HG02759 (cell line): ENCODE measurements around the gene PXDN.

Source experiments
- ATAC-seq: cut with Tn5 transposase; IDR thresholded peaks from one replicate; pipeline ENCODE4 v1.9.1; 2021; ENCODE audit warnings: mild to moderate bottlenecking, moderate library complexity; ENCODE audit not compliant: unreplicated experiment

PXDN gene

DNA sequence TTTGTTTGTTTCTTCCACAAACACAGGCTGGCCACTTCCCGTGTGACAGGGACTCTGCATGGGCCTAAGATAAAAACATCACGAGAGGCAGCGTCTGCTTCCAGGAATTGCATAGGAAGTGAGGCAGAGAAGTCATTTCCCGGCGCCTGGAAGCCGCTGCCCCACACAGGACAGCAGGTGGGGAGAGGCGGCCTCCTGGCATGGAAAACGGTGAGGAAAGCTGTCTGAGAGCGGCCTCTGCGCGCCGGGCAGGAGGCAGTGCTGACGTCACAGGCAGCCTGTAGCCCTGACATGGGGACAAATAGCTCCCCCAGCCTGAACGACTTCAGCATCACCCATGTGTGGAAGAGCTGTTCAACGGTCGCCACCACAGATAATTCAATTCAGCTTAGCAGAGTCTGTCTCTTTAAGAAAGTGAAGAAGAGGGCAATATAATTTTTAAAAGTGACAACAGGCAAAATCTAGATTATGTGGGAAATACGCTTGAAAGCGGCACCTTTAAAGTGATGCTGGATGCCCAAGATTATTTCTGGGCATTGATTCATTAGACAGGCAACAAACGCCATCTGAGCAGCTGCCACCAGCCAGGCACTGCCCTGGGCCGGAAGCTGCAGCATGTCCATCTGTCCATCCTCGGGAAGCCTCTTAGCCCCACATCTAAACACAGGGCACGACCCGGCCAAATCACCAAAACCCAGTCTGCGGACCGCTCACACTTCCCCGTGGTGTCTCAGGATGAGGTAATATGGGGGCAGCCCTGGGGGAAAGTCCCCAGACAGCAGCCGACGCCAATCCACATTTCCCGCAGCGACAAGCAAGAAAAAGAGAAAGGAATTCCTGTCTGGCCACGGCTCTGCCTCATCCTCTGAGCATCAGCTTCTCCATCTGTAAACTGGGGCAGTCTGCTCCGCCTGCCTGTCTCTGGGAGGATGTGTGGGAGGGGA lies 138.9 kb downstream of the PXDN start:
- no peak for ATAC-seq

DNA sequence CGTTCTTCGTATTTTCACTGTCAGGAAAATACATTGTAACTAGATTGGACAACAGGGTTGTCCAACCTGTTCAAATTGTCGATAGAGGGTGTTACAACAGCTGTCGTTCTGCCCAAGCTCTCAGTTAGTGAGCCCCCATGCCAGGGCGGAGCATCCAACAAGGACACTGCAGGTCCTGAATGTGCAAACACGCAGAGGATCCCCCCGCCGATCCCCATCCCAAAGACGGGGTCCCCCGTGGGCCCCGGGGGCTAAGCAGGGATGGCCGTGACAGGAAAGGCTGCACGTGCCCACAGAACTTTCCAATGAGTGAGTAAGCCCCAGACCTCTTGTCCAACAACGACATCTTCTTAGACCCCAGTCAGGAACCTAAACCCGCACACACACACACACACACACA lies 140.8 kb downstream of the PXDN start:
- no peak for ATAC-seq

DNA sequence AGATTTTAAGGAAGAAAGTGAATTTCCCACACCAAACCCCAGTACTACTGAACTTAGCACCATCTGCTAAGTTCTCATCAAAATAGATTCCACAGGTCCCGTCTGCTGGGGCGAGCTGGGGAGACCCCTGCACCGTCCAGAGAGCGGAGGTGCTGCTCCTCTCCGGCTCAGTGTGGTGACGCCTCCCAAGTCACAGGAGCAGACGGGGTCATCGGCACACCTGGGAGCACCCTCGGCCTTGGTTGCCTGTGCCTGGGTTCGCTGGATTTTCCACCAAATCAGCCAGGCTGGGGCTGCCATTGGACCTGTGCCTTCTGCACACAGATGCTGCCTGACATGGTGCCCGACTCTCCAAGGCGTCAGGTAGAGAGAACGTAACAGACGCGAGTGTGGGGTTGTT lies 141.3 kb downstream of the PXDN start:
- ATAC-seq = no peak

DNA sequence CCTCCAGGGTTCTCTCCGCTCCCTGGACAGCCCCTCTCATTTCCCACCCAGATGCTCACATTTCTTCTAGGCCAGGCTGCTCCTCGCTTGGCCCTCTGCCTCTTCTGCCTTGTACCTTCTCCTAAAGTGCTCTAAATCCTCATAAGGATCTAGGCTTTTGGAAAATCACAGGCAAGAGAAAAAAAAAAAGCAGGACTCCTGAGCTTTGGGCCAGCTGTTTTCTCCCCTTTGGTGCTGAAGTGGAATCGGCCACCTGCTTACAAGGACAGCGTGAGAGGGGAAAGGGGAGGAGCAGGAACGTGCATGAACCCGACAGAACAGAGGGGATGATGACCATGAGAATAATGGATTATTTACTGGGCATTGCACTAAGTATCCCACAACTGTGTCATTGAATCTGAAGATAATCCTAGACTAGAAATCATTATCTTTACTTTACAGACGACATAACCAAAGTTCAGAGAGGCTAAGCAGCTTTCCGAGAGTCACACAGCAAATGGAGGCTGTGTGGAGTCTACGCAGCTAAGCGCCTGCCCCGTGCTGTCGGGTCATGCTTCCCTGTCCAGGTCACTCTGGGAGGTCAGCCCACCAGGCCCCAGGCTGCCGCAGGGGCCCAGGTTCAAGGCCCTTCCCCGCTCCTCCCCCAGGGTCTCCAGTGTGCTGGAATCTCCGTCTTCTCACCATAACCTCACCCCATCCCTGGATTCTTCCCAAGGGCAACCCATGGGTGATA lies 141.9 kb downstream of the PXDN start:
- ATAC-seq = no peak

DNA sequence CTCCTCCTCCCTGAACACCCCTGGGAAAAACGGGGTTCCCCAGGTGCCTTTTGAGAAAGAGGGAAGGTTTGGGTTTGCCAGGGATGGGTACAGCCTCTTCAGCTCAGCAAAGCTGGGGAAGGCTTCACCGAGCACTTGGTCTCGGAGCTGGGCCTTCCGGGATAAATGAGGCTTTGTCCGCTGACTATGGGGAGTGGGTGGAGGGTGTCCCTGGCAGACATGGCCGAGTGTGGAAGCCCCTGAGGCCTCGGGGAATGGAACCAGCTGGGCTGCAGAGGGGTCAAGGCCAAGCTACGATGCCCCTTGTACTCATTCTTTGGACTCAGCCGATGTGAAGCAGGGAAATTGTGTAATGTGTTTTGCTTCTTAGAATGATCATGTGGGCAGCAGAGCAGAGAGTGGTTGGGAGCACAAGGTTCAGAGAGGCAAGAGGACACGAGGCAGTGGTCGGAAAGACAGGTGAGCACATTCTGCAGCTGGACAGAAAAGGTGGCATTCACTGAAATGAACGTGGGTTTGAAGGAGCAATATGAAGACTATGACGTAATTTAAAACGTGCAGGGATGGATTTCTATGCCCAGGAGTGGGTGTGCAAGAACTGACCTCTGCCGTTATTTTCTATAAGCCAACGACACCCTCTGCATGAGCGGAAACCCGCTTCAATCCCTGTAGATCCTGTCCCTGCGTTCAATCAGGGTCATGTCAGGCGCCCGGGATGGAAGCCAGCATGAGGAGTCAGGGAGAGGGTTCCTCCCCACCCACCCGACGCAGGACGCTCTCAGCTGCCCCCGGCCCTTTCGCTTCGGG lies 142.6 kb downstream of the PXDN start:
- ATAC-seq = no peak

DNA sequence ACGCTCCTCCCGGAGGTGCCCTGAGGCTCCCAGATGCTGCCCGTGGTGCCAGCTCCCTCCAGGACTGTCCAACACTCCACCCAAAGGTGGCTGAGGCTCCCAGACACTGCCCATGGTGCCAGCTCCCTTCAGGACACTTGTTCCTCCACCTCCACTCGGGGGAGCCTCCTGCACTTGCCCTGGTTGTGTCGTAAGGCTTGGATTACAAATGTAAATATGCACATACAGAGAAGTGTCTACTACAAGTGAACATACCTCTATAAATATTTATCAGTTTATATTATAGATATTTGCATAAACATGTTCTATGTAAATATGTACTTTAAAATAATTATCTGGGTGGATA lies 143.3 kb downstream of the PXDN start:
- no peak for ATAC-seq

GRCh38 chr2:1600191-1601066 lies 143.9 kb downstream of the PXDN start:
- ATAC-seq = no peak

DNA sequence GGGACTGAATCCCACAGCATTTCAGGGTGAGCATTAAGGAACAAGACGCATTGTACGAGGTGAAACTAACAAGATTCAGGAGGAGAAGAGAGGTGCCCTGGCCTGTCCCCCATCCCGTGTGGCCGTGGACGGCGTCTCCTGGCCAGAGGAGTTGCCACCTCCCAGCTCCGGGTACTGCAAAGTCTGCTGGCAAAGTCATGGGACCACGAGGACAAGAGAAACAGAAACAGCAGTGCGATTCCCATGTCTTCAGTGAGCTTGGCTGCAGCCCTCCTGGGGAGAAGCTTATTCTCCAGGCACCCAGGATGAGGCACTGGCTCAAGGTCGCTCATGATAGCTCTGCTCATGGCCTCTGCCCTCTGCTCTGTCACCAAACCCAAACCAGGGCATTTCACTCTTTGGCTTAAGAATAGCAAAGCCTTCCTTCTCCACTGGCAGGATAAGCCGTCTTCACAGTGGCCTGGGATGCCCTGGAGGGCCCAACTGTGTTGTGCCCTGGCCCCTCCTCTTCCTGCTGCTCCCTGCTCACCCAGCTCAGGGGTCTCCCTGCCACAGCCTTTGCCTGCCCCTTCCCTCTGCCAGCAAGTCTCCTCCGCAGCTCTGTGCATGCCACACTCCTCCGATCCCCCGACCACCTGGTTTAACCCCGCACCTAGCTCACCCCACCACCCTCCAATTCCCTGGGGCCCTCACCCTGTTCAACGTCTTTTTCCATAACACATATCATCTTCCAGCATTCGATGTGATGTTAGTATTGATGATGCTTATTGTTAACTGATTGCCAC lies 144.8 kb downstream of the PXDN start:
- no peak for ATAC-seq

DNA sequence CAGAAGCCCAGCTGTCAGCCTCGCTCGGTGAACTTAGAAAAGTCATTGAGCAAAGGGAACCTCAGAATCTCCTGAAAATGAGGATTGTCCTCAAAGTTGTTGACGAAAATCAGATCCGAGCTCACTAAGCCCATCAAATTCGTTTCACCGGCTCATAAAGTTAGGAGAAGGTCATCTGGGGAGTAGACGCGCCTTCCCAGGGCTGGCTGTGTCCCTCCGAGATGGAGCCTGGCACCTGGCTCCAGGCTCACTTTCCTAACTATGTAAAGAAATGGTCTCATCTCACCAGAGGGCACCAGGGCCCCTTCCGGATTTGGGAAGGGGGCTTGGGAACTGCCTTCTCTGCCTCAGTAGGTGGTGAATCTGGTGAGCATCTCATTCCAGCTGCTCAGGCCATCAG lies 145.5 kb downstream of the PXDN start:
- ATAC-seq = no peak

DNA sequence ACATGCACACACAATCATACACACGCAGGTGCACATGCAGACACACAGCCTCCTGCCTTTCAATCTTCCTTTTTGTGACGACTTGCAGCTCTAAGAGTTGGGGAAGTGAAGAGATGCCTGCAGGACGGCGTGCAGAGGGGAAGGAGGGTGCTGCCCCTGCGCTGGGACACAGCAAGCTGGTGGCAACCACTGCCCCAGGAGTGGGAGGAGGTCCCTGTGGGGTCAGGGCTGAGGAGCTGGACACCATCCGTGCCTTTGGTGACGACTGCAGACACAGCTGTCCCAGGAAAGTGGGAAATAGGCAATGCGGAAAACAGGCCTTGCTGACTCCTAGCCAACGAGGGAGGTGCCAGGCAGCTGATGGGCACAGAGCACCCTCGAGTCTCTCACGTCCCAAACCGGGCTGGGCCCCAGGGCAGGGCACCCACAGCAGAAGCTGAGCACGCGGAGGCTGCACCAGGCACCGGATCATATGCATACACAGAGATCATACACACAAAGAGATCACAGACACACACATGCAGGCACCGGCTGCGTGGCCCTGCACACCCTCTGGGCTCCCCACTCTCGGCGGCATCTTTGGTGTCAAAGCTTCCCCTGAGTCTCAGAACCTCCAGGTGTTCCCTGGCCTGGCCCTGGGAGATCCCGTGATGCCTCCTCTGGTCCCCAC lies 146.1 kb downstream of the PXDN start:
- ATAC-seq = no peak

DNA sequence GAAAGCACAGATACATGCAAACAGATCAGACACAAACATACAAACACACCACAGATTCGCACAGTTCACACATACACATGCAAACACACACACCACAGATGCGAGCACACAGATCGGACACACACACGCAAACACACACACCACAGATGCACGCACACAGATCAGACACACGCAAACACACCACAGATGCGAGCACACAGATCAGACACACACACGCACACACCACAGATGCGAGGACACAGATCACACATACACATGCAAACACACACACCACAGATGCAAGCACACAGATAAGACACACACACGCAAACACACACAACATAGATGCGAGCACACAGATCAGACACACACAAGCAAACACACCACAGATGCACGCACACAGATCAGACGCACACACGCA lies 149.0 kb downstream of the PXDN start:
- no peak for ATAC-seq

DNA sequence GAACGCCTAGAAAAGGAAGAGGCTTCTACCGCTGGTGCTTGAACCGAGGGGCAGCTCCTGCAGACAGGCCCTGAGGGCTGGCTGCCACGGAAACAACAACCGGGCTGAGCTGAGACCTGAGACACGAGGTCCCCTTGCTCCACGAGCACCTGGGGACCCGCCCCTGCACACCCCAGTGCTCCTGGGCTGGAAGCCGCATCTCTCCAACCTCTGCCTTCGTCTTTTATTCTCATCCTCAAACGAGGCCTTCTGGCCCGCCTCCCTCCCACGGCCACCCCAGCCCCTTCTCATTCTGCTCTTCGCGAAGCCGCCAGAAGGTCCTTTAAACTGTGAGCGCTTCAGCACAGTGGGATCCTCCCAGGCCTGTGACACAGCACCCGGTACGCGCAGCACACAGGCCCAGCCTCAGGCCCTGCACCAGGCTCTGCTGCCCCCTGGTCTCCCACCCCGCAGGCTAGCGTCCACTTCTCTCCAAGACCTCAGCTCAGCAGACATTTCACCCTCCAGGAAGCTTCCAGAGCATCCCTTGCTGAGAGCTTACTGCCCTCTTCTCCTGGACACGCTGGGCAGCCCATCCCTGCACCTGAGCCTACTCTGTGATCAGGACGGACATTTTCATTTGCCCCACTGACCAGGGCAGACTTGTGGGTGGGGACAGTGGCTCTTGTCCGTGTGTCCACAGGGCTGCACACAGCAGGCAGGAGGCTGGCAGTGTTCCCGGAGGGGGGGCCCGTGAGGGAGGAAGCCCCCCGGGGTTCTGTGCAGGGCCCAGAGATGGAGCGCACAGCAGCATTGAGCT lies 149.7 kb downstream of the PXDN start:
- ATAC-seq = no peak

DNA sequence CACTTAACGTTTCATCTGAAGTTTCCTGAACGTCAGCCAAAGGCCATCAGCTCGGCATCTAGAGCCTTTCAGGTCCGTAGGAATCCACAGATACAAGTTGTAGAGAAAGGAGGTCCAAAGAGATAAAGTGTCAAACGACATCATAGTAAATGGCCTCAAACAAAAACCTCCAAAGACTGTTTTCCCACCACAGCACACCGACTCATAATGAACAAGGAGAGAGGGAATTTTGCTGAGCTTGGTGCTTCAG lies 150.3 kb downstream of the PXDN start:
- ATAC-seq = no peak

GRCh38 chr2:1593371-1594122 lies 150.8 kb downstream of the PXDN start:
- ATAC-seq = no peak

DNA sequence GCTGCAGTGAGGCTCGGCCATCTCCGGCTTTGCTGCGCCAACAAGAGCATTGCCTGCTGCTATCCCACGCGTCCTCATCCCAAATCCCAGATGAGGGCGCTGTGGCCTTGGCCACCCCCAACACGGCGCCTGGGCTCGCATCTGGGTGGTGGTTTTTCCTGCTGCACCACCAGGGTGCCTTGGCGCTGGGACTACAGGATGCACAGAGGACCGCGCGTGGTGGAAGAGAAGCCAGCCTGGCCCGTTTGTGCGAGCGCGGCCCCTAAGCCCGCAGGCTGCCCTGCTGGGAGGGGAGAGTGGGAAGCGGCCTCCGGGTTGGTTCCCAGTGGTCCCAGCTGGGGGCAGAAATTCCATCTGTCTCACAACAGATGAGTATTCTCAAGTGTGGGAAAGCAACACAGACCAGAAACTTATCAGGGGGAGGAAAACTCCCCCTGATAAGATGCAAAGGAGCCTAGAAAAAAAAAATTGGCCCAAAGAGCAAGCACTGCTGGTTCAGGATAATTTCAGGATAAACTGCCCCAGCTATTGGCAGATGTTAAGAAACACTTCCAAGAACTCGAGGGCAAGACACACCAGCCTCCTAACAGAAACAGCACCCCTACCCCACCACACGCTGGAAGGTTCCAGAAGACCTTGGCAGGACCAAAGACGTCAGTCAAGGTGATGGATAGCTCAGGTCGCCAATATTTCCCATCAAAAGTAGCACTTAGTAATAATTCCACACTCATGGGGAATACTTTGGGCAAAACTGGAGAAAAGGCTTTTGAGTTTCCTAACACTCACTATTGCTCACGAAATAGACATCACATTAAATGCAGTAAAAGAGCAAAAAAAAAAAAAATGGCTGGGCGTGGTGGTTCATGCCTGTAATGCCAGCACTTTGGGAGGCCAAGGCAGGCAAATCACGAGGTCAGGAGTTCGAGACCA lies 152.1 kb downstream of the PXDN start:
- no peak for ATAC-seq

- ATAC-seq = no peak
Measured at GRCh38 chr2:1591461-1591770, 152.9 kb downstream of the PXDN start.
